ENCODE measurements around the gene MIEF1. TPM values are rescaled to one million over a fixed set of nuclear protein-coding genes. Genes with fewer than 3 reads are reported as not detected.

The MIEF1 gene
- total and polyA plus RNA-seq, 2 of the 8 experiments (the other 6 are each of a cell fraction or from before 2014, with no cell fraction given) = 16.8 to 32.7 TPM

- Histone ChIP-seq H3K9ac (replicated peaks in 1 of 4; ENCODE audit: extremely low read depth in 1 of 4, low read depth in 3 of 4, low read length in 3 of 4) (no peak overlapping the region), H3K4me3 (ENCODE audit: extremely low read depth in 1 of 4, insufficient read depth in 2 of 4, low read depth in 3 of 4, low read length in 4 of 4) (no peak overlapping the region), H2BK20ac (ENCODE audit: low read length) (no peak overlapping the region), H2BK120ac (replicated peaks; ENCODE audit: low read depth, low read length) (no peak overlapping the region), H4K8ac (ENCODE audit: extremely low read depth, insufficient read depth, low read length) (no peak overlapping the region; the same call in 1 of the 2 replicates), H3K56ac (replicated peaks; ENCODE audit: insufficient read length, low read depth, low read length) (no peak overlapping the region), H2BK15ac (ENCODE audit: low read length) (no peak overlapping the region), H3K36me3 (ENCODE audit: control insufficient read depth in 2 of 4, insufficient read depth in 4 of 4, low read length in 3 of 4) (peaks cover 20 to 44% (median 36%) of the 10 kb centered on the region in 4 experiments), H2BK5ac (ENCODE audit: low read depth, low read length) (no peak overlapping the region), H2BK12ac (ENCODE audit: low read depth, low read length) (no peak overlapping the region), H3K9me3 (ENCODE audit: insufficient read depth in 2 of 2, low read depth in 1 of 2, low read length in 1 of 2) (no peaks in the 10 kb centered on the region), H3K4me1 (replicated peaks in 1 of 4; ENCODE audit: control insufficient read depth in 3 of 4, insufficient read depth in 4 of 4, low read length in 3 of 4) (peaks cover 0 to 3% (median 2%) of the 10 kb centered on the region in 4 experiments; a peak in 3 of 7 replicates), H3K14ac (ENCODE audit: insufficient read length) (no peak overlapping the region), H3K4me2 (ENCODE audit: insufficient read depth in 1 of 2, low read depth in 2 of 2, low read length in 2 of 2) (no peak overlapping the region), H2AFZ (ENCODE audit: low read length) (no peak overlapping the region), H3K18ac (ENCODE audit: extremely low read depth, low read length) (no peak overlapping the region), H3K79me1 (ENCODE audit: low read depth, low read length) (peaks cover 5% of the 10 kb centered on the region), H4K91ac (replicated peaks; ENCODE audit: insufficient read length, low read length) (no peak overlapping the region), H3K23me2 (ENCODE audit: low read depth, low read length) (peaks cover 5% of the 10 kb centered on the region; the same call in 1 of the 2 replicates), H3K23ac (ENCODE audit: insufficient read length) (no peak overlapping the region), H3K27ac (ENCODE audit: low read depth, low read length) (no peak overlapping the region), H3K4ac (replicated peaks; ENCODE audit: insufficient read length, low read depth, low read length) (no peak overlapping the region), H3K79me2 (ENCODE audit: control insufficient read depth in 1 of 2, insufficient read depth in 2 of 2, low read length in 2 of 2) (no peaks in the 10 kb centered on the region), H4K5ac (ENCODE audit: insufficient read length, low read depth, low read length) (no peak overlapping the region), H3K27me3 (replicated peaks in 1 of 4; ENCODE audit: control insufficient read depth in 3 of 4, extremely low read depth in 1 of 4, insufficient read depth in 3 of 4, low read length in 3 of 4) (peaks cover 17 to 52% (median 47%) of the 10 kb centered on the region in 4 experiments), H4K20me1 (replicated peaks in 1 of 2; ENCODE audit: control insufficient read depth in 1 of 2, insufficient read depth in 2 of 2, low read length in 2 of 2) (peaks cover 41 to 49% of the 10 kb centered on the region in 2 experiments), H2AK5ac (ENCODE audit: low read depth, low read length) (no peak overlapping the region)
- WGBS, 2 experiments (ENCODE audit: extremely low coverage in 1 of 2, insufficient coverage in 1 of 2, insufficient read length in 1 of 2, insufficient replicate concordance in 2 of 2, low coverage in 1 of 2, low lambda C conversion rate in 2 of 2, missing lambda C conversion rate in 1 of 2) = 74% methylated on average over 8 of the region's 8 CpGs; no CpG with 5 or more reads in 1 of the 2 experiments
- CTCF ChIA-PET (ENCODE audit: partially characterized antibody) = interaction anchor here (0.7 to 10.1 kb wide), 34 partner anchors 13 to 466 kb away, joined by 3 to 278 read pairs (median 4); partner anchors contain the start of genes MIEF1 and SYNGR1
- FAIRE-seq (peak; percentile 42), DNase-seq (ENCODE audit: low read depth in 1 of 2, low spot score in 2 of 2) (peak in 1 of 2 experiments; percentile 88)
- POLR2A ChIA-PET (ENCODE audit: partially characterized antibody) = interaction anchor here (1.0 to 6.0 kb wide), 7 partner anchors 8 to 194 kb away, joined by 3 to 72 read pairs (median 5); partner anchors contain the start of genes MIEF1, RPL3 and RPS19BP1
- TF ChIP-seq POLR2AphosphoS5 (IDR thresholded peaks at IDR 0.05; ENCODE audit: low read depth, low read length) (no peak), EZH2 (IDR thresholded peaks at IDR 0.05; ENCODE audit: low read depth, low read length, severe bottlenecking) (no peak), TCF12 (IDR thresholded peaks at IDR 0.05; ENCODE audit: low read depth, low read length) (no peak)
These were observed 12.4 kb downstream of the MIEF1 start for GRCh38 chr22:39514373-39514973.
